ENCODE results near the gene GPR179.

DNA sequence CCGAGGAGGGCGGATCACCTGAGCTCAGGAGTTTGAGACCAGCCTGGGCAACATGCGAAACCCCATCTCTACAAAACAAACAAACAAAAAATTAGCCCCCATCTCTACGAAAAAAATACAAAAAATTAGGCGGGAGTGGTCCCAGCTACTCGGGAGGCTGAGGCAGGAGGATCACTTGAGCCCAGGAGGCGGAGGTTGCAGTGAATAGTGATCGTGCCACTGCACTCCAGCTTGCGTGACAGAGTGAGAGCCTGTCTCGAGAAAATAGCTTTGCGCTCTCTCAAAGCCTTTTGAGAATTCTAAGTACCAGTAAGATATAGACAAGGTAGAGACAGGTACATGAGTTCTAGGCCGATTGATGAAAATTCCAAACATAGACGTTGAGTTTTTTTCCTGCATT is 9.9 kb upstream of the GPR179 start:
- TF ChIP-seq, protein P1, sequence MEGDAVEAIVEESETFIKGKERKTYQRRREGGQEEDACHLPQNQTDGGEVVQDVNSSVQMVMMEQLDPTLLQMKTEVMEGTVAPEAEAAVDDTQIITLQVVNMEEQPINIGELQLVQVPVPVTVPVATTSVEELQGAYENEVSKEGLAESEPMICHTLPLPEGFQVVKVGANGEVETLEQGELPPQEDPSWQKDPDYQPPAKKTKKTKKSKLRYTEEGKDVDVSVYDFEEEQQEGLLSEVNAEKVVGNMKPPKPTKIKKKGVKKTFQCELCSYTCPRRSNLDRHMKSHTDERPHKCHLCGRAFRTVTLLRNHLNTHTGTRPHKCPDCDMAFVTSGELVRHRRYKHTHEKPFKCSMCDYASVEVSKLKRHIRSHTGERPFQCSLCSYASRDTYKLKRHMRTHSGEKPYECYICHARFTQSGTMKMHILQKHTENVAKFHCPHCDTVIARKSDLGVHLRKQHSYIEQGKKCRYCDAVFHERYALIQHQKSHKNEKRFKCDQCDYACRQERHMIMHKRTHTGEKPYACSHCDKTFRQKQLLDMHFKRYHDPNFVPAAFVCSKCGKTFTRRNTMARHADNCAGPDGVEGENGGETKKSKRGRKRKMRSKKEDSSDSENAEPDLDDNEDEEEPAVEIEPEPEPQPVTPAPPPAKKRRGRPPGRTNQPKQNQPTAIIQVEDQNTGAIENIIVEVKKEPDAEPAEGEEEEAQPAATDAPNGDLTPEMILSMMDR (IDR thresholded peaks at IDR 0.05), result no peak
- TF ChIP-seq POLR2A (IDR thresholded peaks at IDR 0.05), result no peak

Data from uterus (tissue), 2 donors.